H1 (cell line): ENCODE measurements around the gene OR10A6. TPM values are rescaled to one million over a fixed set of nuclear protein-coding genes. Genes with fewer than 3 reads are reported as not detected.

Experiments
- ATF2 ChIP-seq: IDR thresholded peaks from 2 replicates; pipeline ENCODE4 v1.6.1; 2012; ENCODE audit warnings: low read length, inconsistent platforms
- CEBPB ChIP-seq: IDR thresholded peaks from 2 replicates; pipeline ENCODE4 v1.6.1; 2012; ENCODE audit warnings: low read depth, low read length
- CHD7 ChIP-seq: fragments of 300-600 bp; sonication (generic); IDR thresholded peaks from 2 replicates; pipeline ENCODE4 v1.7.1; 2012; ENCODE audit warnings: low read length, moderate library complexity, mild to moderate bottlenecking, inconsistent platforms; ENCODE audit not compliant: insufficient replicate concordance
- E2F6 ChIP-seq: IDR thresholded peaks from 2 replicates; pipeline ENCODE4 v1.6.1; 2012; ENCODE audit warnings: inconsistent platforms
- SAP30 ChIP-seq: fragments of 300-600 bp; sonication (generic); IDR thresholded peaks from 2 replicates; pipeline ENCODE4 v1.7.1; 2012; ENCODE audit warnings: low read length, moderate library complexity, mild to moderate bottlenecking, inconsistent platforms; ENCODE audit not compliant: insufficient read depth, insufficient replicate concordance
- SRF ChIP-seq: IDR thresholded peaks from 2 replicates; pipeline ENCODE4 v1.6.1; 2011; ENCODE audit warnings: mild to moderate bottlenecking, low read depth, low read length, moderate library complexity
- polyA plus RNA-seq, 7 experiments: library from polyadenylated mRNA; depleted of rRNA in 3 of 7; stranded (reverse) in 5 of 7; unstranded in 2 of 7; fragments of >200 nt in 5 of 7; fragments of 200-250 nt in 2 of 7; gene quantifications; 1 replicate in 5 of 7; 2 replicates in 1 of 7; 4 replicates in 1 of 7; pipeline versions ENCODE4 v1.2.1 to v1.2.3, GENCODE V29; 2011 to 2013; ENCODE audit warnings: missing spikeins in 2 of 7, mixed read lengths in 2 of 7
- total RNA-seq: library from RNA; stranded (reverse); fragmentation: NEBNext Ultra II Directional; extraction: Animal tissue kit (Norgen Biotek cat#: 25700); gene quantifications from 2 replicates; pipeline ENCODE4 v1.2.1, GENCODE V29; 2021

Gene OR10A6
- total and polyA plus RNA-seq, 2 of the 8 experiments (the other 6 are each of a cell fraction or from before 2014, with no cell fraction given): not detected

- TF ChIP-seq ATF2 (no peak), SRF (no peak), CHD7 (no peak), SAP30 (no peak), E2F6 (no peak), CEBPB (no peak)
Measured at GRCh38 chr11:7964873-7965272, 33.8 kb upstream of the OR10A6 start (continued).
